ENCODE results near the gene SNUPN.
"Not testable (repeated sequence)": the region's sequence is repeated elsewhere in the genome, so short reads cannot be mapped to it uniquely, and the experiment has no call there.

SNUPN gene

GRCh38 chr15:75570126-75570845, 55.2 kb downstream of the SNUPN start:
- Histone ChIP-seq H3K36me3 (ENCODE audit: insufficient read depth, low read length) (no peaks in the 10 kb centered on the region), H3K27me3 (ENCODE audit: control insufficient read depth in 1 of 2, insufficient read depth in 2 of 2, low read length in 2 of 2) (no peaks in the 10 kb centered on the region), H3K4me3 (ENCODE audit: low read depth in 1 of 2, low read length in 2 of 2) (no peak overlapping the region), H3K4me1 (ENCODE audit: insufficient read depth, low read length) (no peaks in the 10 kb centered on the region), H3K9me3 (ENCODE audit: low read length) (no peaks in the 10 kb centered on the region), H3K27ac (ENCODE audit: low read depth, low read length) (no peak overlapping the region), H3K9ac (ENCODE audit: low read length) (no peak overlapping the region)

- H3K27me3 ChIP-seq (ENCODE audit: control insufficient read depth in 1 of 2, insufficient read depth in 2 of 2, low read length in 2 of 2): no peaks in the 10 kb centered on the region
- H3K4me1 ChIP-seq (ENCODE audit: insufficient read depth, low read length): no peaks in the 10 kb centered on the region
- no peak overlapping the region for H3K4me3 ChIP-seq (ENCODE audit: low read depth in 1 of 2, low read length in 2 of 2)
- H3K27ac ChIP-seq (ENCODE audit: low read depth, low read length): no peak overlapping the region
- no peaks in the 10 kb centered on the region for H3K9me3 ChIP-seq (ENCODE audit: low read length)
- H3K36me3 ChIP-seq (ENCODE audit: insufficient read depth, low read length): no peaks in the 10 kb centered on the region
- H3K9ac ChIP-seq (ENCODE audit: low read length): no peak overlapping the region
Observed at GRCh38 chr15:75565062-75565970, 60.2 kb downstream of the SNUPN start.

- no peaks in the 10 kb centered on the region for H3K9me3 ChIP-seq (ENCODE audit: low read length)
- H3K9ac ChIP-seq (ENCODE audit: low read length): no peak overlapping the region
- no peak overlapping the region for H3K27ac ChIP-seq (ENCODE audit: low read depth, low read length)
- no peak overlapping the region for H3K4me3 ChIP-seq (ENCODE audit: low read depth in 1 of 2, low read length in 2 of 2)
- H3K4me1 ChIP-seq (ENCODE audit: insufficient read depth, low read length): no peaks in the 10 kb centered on the region
- no peaks in the 10 kb centered on the region for H3K36me3 ChIP-seq (ENCODE audit: insufficient read depth, low read length)
- H3K27me3 ChIP-seq (ENCODE audit: control insufficient read depth in 1 of 2, insufficient read depth in 2 of 2, low read length in 2 of 2): no peaks in the 10 kb centered on the region
Observed at GRCh38 chr15:75561888-75562287, 63.6 kb downstream of the SNUPN start.

DNA sequence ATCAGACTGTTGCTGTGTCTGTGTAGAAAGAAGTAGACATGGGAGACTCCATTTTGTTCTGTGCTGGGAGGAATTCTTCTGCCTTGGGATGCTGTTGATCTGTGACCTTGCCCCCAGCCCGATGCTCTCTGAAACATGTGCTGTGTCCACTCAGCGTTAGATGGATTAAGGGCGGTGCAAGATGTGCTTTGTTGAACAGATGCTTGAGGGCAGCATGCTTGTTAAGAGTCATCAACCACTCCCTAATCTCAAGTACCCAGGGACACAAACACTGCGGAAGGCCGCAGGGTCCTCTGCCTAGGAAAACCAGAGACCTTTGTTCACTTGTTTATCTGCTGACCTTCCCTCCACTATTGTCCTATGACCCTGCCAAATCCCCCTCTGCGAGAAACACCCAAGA, 66.2 kb downstream of the SNUPN start:
- H3K4me3 ChIP-seq (ENCODE audit: low read depth in 1 of 2, low read length in 2 of 2); H3K27me3 ChIP-seq (ENCODE audit: control insufficient read depth in 1 of 2, insufficient read depth in 2 of 2, low read length in 2 of 2); H3K9me3 ChIP-seq (ENCODE audit: low read length); H3K9ac ChIP-seq (ENCODE audit: low read length); H3K36me3 ChIP-seq (ENCODE audit: insufficient read depth, low read length); H3K4me1 ChIP-seq (ENCODE audit: insufficient read depth, low read length); H3K27ac ChIP-seq (ENCODE audit: low read depth, low read length): not testable (repeated sequence)

DNA sequence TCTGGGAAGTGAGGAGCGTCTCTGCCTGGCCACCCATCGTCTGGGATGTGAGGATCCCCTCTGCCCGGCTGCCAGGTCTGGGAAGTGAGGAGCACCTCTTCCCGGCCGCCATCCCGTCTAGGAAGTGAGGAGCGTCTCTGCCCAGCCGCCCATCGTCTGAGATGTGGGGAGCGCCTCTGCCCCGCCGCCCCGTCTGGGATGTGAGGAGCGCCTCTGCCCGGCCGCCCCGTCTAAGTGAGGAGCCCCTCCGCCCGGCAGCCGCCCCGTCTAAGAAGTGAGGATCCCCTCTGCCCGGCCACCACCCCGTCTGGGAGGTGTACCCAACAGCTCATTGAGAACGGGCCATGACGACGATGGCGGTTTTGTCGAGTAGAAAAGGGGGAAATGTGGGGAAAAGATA, 66.6 kb downstream of the SNUPN start:
- not testable (repeated sequence) for H3K27me3 ChIP-seq (ENCODE audit: control insufficient read depth in 1 of 2, insufficient read depth in 2 of 2, low read length in 2 of 2); H3K9ac ChIP-seq (ENCODE audit: low read length); H3K36me3 ChIP-seq (ENCODE audit: insufficient read depth, low read length); H3K27ac ChIP-seq (ENCODE audit: low read depth, low read length); H3K4me3 ChIP-seq (ENCODE audit: low read depth in 1 of 2, low read length in 2 of 2); H3K9me3 ChIP-seq (ENCODE audit: low read length); H3K4me1 ChIP-seq (ENCODE audit: insufficient read depth, low read length)

DNA sequence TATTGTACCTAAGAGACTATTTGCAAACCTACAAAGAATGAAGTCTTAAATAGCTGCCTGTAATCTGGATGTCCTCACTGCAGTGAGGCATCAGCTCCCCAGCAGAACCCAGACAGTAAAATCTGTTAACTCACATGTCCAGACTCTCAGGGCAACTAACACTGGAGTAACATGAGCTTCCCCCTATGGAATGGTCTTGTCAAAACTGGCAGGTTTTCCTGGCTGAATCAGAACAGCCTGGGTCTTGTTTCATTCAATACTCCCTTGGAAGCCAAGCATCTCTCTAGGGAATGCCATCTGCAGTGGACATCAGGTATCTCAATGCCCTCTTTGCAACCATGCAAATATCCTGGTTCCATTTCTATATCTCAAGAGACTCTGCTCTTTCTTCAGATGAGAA, 70.8 kb downstream of the SNUPN start:
- no peaks in the 10 kb centered on the region for H3K36me3 ChIP-seq (ENCODE audit: insufficient read depth, low read length)
- no peak overlapping the region for H3K27ac ChIP-seq (ENCODE audit: low read depth, low read length)
- no peaks in the 10 kb centered on the region for H3K27me3 ChIP-seq (ENCODE audit: control insufficient read depth in 1 of 2, insufficient read depth in 2 of 2, low read length in 2 of 2)
- peaks cover 4% of the 10 kb centered on the region for H3K4me1 ChIP-seq (ENCODE audit: insufficient read depth, low read length)
- H3K9me3 ChIP-seq (ENCODE audit: low read length): no peaks in the 10 kb centered on the region
- no peak overlapping the region for H3K4me3 ChIP-seq (ENCODE audit: low read depth in 1 of 2, low read length in 2 of 2)
- no peak overlapping the region for H3K9ac ChIP-seq (ENCODE audit: low read length)

DNA sequence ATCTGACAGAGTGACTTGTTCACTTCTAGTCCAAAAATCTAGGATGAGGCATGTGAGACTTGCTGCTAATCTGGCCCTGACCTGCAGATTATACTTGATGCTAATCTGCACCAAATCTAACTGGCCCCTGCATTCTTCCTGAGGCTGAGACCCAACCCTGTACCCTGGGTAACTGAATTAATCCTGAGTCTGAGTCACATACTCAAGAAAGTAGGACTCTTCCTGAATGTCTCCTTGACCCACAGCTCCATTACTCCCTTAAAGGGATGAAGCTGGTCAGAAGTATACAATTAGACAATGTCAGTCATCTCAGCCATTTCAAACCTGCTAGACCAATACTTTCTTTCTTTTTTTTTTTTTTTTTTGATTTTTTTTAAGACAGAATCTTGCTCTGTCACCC, 71.9 kb downstream of the SNUPN start:
- H3K4me3 ChIP-seq (ENCODE audit: low read depth in 1 of 2, low read length in 2 of 2): no peak overlapping the region
- H3K27ac ChIP-seq (ENCODE audit: low read depth, low read length): no peak overlapping the region
- H3K27me3 ChIP-seq (ENCODE audit: control insufficient read depth in 1 of 2, insufficient read depth in 2 of 2, low read length in 2 of 2): no peaks in the 10 kb centered on the region
- H3K9ac ChIP-seq (ENCODE audit: low read length): no peak overlapping the region
- peaks cover 4% of the 10 kb centered on the region for H3K4me1 ChIP-seq (ENCODE audit: insufficient read depth, low read length)
- no peaks in the 10 kb centered on the region for H3K36me3 ChIP-seq (ENCODE audit: insufficient read depth, low read length)
- H3K9me3 ChIP-seq (ENCODE audit: low read length): no peaks in the 10 kb centered on the region

GRCh38 chr15:75551091-75551490, 74.4 kb downstream of the SNUPN start:
- H3K36me3 ChIP-seq (ENCODE audit: insufficient read depth, low read length): no peaks in the 10 kb centered on the region
- no peak overlapping the region for H3K4me3 ChIP-seq (ENCODE audit: low read depth in 1 of 2, low read length in 2 of 2)
- no peaks in the 10 kb centered on the region for H3K27me3 ChIP-seq (ENCODE audit: control insufficient read depth in 1 of 2, insufficient read depth in 2 of 2, low read length in 2 of 2)
- H3K9ac ChIP-seq (ENCODE audit: low read length): no peak overlapping the region
- no peak overlapping the region for H3K27ac ChIP-seq (ENCODE audit: low read depth, low read length)
- H3K4me1 ChIP-seq (ENCODE audit: insufficient read depth, low read length): peaks cover 7% of the 10 kb centered on the region
- H3K9me3 ChIP-seq (ENCODE audit: low read length): no peaks in the 10 kb centered on the region
